HTERT RPE-1 (cell line): ENCODE data around the gene FCGR2B.
"Not testable (repeated sequence)": the region's sequence is repeated elsewhere in the genome, so short reads cannot be mapped to it uniquely, and the experiment has no call there.

Experiments used
- in situ Hi-C: fragments of 300-500 bp; cut with MboI; formaldehyde crosslinking; loops from 4 replicates; pipeline ENCODE4 v1.14.3; 2020; ENCODE audit warnings: low sequenced_read_pairs

The FCGR2B gene

DNA sequence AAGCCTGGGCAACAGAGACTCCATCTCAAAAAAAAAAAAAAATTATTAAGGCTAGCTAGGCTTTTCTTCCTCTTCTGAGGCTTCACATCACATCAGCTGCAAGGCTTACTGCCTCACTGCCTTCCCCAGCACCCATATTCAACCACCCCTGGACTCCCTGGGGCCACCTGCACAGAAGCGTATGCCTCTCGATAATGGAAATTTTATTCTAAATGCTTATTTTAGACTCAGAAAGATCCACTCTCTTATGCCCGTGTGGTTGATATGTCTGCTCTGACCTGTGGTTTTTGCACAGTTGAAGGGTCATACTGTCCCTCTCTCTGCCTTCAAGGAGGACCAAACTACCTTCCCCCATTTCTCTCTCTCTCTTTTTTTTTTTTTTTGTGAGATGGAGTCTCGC lies 42.6 kb downstream of the FCGR2B start:
- in situ Hi-C loops, result no loop called here

DNA sequence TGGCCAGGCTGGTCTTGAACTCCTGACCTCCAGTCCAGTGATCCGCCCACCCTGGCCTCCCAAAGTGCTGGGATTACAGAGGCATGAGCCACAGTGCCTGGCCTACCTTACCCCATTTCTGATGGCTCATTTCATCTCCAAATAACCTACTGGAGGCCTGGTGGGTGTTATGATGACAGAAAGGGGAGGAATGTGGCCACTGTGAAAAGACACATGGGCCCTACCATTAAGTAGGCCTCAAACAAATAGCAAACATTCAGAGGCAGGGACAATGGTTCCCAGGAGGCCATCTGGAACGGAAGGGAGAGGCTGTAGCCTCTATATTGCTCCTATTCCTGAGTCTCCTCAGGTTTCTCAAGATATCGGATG lies 43.2 kb downstream of the FCGR2B start:
- in situ Hi-C loops, result no loop called here

DNA sequence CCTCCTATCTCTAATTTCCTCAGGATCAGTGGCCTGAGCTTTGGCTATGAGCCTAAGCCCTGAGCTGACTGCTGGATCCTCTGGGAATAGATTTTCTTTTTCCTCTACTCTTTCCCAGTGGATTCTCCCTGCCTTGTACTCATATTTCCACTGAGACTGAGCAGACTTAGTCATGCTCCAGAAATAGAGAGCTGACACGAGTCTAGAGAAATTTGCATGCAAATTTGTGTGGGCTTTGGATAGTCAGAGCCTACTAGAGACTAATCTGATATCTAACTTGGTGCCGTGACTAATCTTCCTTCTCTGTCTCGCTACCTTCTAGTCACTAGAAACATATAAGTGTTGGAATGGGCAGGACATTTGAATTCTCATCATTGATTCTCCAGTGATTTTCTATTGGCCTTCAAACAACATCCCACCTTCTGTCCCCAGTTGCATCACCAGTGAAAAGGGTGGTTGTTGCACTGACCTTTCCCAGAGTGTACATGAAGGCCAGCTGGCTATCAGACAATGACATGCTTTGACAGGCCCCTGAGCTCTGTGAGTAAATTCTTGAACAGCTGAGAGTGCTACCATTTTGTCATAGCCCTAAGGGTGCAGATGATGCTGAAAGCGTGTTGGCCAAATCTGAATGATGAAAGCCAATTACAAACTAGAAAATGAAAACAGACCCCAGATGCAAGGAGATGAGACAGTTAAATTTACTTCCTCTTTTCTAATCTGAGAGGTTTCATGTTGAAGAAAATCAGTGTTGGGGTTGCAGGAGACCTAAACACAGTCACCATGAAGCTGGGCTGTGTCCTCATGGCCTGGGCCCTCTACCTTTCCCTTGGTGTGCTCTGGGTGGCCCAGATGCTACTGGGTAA lies 43.8 kb downstream of the FCGR2B start, which contains the start of gene FCRLA:
TSS of gene FCRLA (plus strand) at position 748 of the 866 bp plus-strand sequence. CDS start at position 784, 36 bp downstream.
- in situ Hi-C loops, result no loop called here

DNA sequence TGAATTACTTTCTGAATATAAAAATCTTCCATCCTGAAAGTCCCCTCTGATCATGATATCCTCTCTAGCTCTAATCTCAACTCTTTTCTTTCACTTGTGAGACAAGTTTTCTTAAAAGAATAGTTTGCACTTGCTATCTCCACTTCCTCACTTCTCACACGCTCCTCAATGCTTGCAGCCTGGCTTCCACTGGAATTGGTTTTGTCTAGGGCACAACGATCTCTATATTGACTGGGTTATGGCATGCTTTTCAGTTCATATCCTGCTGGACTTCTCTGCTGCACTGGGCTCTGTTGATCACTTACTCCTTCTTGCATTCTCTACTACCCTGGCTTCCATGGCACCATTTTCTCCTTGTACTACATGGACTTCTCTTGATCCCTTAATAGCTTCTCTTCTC lies 44.6 kb downstream of the FCGR2B start:
- in situ Hi-C loops, result no loop called here

DNA sequence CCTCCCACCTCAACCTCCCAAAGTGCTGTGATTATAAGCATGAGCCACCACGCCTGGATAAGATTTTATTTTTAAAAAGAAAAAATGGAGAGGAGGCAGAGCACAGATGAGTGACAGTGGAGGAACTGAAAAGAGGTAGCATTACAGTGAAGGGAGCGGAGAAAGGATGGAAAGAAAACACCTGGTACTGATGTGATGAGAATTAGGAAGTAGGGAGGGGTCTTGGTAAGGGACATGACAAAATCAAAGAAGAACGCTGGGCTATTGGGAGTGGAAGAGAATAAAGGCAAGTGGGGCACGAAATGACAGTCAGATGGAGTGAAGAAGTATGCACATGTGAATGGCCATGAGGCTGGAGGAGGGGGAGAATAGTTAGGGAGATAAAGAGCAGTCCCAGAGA lies 46.4 kb downstream of the FCGR2B start:
- in situ Hi-C loops, result no loop called here

DNA sequence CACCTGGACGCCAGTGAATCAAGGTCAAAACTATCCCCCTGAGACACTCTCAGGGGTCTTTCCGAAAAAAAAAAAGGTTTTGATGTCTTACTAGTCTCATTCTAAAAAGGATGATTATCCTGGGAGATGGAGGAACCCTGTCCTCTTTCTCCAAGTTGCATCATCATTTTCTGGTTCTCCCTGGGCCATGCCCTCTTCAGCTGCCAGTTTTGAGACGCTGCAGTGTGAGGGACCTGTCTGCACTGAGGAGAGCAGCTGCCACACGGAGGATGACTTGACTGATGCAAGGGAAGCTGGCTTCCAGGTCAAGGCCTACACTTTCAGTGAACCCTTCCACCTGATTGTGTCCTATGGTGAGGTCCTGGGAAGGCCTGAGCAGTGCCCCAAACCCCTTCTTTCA lies 47.6 kb downstream of the FCGR2B start:
- in situ Hi-C loops, result no loop called here

DNA sequence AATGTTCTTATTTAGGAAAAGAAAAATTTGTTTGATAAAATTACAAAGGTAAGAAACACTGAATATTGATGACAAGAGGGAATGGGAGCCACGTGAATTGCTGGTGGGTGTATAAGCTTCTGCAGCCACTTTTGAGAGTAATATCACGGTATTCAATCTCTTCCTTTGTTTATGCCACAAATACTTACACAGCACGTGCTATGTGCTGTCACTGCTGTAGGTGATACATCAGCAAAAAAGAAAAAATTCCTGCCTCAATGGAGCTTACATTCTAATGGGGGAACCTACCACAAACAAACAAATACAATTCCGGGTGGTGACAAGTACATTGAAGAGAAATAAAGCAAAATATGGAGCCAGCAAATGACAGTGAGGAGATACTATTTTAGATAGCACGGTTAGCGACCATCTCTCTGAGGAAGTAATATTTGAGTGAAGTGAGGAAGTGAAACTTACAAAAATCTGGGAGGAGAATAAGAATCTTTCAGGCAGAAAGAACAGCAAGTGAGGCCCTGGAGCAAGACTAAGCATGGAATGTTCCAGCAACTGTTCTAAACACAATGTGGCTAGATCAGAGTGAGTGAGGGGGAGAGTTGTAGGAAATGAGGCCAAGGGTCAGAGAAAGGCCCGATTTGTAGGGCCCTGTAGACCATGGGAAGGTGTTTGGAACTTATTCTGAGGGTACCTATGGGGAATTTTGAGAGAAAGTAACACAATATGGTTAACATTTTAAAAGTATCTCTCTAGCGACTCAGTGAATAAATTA lies 55.8 kb downstream of the FCGR2B start:
- in situ Hi-C loops, result no loop called here

DNA sequence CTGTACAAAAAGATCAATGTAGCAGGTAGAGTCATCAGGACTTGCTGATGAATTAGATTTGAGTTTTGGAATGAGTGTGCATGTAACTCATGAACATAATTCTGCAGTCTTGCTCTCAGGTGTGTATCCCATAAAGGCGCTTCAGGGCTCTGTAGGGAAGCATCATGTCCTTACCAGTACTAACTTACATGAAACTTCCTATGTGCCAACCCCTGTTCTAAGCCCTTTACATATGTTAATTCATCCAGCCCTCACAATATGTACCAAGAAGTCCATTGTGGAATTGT lies 56.3 kb downstream of the FCGR2B start:
- in situ Hi-C loops, result no loop called here

DNA sequence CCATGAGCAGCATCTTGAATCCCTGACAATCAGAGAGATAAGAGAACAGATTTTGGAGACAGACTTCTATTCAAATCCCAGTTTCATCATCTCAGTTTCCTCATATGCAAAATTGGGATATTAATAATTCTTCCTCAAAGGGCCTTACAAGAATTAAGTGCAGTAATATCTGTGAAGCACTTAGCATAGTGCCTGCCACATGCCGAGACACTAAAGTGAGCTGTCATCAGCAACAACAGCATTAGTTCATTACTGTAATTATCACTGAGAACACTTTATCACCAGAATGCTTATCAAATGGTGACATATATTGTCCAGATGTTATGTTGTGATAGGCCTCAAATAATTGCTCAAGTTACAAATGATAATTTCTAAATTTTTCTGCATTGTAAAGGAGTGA lies 57.5 kb downstream of the FCGR2B start:
- in situ Hi-C loops, result no loop called here

DNA sequence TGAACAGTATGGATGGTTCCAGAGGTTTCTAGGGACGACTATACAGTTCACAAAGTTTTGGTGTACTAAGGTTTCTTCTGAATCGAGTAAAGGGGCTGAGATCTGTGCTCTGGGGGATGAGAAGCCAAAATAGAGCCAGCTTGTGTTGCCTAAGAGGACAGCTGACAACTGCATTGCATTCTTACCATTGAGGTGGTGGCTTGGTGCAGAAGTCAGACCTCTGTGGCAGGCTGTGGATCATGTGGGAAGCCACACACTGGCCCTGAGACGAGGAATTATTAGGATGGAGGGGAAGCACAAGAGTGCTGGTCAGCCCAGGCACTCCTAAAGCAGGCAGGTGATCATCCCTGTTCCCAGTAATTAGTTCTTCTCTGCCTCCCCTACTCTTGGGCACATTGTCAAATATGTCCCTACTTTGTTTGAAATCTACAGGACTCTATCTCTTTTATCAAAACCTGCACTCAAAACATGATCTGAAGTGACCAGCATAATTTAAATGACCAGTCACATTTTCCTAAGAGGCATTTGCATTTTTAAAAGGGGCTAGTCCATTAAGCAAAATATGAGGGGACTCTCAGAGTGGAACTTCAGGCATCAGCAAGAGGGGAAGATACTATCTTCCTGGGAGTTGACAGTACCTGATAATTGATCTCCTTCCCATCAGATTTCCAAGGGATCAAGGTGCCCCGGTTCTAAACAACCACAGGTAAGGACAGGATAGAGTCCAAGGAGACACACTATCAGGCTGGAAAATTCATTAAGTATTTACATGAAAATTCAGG lies 58.2 kb downstream of the FCGR2B start, which contains the start of gene FCRLB:
TSS of gene FCRLB (plus strand) at position 589 of the 782 bp plus-strand sequence. CDS start 1,129 bp downstream, outside the sequence.
- in situ Hi-C loops, result no loop called here

DNA sequence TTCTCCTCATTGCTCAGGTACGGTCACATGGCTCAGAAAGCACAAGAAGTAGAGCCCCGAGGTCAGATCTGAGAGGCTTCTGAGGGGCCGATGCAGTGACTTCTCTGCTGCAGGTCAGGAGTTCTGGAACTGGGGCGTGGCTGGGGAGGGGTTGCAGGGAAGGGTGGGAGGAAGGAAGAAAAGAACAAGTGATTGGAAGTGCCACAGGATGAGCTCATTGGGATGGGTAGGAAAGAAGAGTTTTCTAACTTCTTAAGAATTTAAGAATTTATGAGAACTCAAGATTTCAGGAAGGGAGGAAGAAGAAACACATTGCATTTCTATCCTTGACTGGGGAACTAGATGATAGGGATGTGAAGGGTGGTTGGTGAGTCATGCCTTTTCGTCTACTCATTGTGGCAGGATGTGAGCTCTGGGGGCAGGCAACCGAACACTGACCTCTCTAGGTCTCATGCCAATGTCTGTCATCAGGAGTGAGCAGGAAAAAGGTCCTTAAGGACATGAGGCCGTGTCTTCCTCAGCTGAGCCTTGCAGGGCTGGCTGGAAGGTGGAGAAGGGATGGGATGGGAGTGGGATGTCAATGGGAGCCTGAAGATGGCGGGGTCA lies 58.9 kb downstream of the FCGR2B start:
- in situ Hi-C loops, result no loop called here

DNA sequence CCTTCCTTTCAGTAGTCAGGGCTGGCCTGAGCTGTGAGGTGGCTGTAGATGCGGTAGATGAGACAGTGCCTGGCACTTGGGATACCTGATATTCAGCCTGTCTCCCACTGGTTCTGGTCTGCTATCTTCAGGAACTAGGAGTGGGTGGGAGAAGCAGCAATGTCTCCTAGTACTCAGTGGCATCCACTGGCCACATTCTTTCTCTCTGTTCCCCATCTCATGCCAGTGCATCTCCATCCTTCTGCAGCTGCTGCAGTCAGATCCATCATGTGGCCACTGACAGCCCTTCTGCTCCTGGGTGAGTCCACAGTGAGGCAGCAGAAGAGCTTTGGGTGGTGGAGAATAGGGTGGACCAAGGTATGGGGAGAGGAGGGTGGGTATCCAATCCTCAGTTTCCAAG lies 59.5 kb downstream of the FCGR2B start:
- in situ Hi-C loops, result no loop called here

DNA sequence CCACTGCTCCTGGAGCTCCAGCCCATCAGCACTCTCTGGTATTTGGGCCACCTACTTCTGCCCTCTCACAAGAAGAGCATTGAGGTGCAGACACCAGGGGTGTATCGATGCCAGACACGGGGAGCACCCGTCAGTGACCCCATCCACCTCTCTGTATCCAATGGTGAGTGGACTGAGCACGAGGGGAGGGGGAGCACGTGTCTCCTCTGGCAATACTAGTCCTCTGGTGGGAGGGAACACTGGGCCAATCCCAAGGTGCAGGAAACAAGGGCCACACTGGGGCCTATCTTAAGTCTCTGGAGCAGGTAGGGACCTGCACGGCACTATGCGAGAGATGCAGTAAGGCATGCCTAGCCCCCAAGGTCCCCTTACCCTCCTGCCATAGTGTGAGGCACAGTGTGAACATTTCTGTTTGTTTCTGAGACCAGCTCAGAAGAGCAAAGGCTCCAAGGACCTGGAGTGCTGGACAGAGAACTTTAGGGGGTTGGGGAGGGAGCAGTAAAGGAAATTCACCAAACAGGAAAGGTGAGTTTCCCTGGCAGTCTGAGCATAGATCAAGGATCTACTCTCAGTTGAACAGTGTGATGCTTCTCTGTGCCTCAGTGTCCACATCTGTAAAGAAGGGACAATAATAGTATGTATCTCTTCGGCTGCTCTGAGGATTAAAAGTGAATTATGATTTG lies 60.7 kb downstream of the FCGR2B start:
- in situ Hi-C loops, result no loop called here

DNA sequence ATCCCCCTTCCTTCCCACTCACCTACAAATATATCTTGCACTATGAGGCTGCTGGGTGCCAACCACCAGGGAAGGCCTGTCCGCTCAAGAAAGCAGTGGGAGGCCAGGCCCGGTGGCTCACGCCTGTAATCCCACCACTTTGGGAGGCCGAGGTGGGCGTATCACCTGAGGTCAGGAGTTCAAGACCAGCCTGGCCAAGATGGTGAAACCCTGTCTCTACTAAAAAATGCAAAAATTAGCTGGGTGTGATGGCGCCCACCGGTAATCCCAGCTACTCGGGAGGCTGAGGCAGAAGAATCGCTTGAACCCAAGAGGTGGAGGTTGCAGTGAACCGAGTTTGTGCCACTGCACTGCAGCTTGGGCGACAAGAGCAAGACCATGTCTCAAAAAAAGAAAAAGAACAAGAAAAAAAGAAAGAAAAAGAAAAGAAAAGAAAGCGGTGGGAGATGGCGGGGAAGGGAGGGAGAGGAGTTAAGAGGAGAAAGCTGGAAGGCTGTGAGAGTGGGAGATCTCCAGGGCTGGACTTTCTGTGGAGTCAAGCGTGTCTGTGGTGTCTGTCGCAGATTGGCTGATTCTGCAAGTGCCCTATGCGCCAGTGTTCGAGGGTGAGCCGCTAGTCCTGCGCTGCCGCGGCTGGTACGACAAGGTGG lies 62.4 kb downstream of the FCGR2B start:
- in situ Hi-C loops, result not testable (repeated sequence)

DNA sequence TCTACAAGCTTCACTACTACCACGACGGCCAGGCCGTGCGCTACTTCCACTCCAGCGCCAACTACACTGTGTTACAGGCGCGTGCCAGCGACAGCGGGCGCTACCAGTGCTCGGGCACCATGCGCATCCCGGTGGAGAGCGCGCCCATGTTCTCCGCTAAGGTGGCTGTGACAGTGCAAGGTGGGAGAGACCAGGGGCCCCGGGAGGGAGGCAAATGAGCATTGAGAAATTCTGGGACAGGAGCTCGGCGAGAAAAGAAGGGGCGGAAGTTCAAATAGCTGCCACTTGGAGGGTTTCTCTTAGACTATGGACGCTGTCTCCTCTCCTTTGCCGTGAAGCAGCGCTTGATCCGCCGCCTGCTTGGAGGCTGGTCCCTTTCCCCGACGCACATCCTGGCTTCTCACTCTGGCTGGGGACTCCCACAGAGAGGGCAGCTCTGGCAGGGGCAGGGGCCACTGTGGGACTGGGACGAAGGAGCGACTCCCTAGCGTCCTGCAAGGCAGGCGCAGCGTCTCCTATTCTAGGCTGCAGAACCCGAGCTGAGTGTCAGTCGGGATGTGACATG lies 63.0 kb downstream of the FCGR2B start:
- in situ Hi-C loops, result no loop called here

DNA sequence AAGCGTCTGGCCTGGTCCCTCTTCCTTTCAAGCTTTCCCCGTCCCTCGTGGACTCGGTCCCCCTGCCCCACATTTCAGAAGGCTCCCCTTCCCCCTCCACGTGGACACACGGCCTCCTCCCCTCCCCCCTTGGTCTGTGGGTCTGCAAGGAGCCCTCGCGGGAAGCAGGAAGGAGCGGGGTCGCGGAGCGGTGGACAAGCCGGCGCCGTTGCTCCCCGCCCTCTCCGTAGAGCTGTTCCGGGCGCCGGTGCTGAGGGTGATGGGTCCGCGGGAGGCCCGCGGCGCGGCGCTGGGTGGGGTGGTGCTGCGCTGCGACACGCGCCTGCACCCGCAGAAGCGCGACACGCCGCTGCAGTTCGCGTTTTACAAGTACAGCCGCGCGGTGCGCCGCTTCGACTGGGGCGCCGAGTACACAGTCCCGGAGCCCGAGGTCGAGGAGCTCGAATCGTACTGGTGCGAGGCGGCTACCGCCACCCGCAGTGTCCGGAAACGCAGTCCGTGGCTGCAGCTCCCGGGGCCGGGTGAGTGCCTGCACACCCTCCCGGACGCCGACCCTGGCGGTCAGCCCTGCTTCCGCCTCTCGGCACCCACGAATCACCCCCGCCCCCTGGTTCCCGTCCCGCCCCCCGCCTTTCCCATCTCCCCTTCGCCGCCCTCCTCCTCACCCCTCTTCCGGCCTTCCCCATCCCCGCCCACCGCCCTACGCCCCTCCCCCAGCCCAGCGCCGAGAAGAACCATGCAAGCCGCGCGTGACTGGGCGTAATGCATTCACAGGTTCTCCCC lies 63.7 kb downstream of the FCGR2B start:
- in situ Hi-C loops, result no loop called here

DNA sequence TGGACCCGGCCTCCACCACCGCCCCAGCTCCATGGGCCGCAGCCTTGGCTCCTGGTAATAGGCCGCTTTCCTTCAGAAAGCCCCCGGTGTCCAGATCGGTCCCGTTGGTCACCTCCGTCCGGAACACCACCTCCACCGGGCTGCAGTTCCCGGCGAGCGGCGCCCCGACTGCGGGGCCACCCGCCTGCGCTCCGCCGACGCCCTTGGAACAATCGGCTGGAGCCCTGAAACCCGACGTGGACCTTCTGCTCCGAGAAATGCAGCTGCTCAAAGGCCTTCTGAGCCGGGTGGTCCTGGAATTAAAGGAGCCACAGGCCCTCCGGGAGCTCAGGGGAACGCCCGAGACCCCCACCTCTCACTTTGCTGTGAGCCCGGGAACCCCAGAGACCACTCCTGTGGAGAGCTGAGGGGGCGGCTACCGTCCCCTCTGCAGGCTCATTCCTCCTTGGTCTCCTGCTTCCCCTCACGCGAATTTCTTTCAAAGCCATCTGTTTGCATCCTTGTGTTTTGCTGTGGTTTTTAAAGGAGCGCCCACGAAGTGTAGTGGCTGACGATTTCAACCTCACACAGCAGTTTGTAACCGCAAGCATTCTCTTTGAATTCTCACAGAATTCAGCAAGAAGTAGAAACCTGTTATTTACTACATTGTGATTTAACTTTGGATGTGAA lies 64.4 kb downstream of the FCGR2B start:
- in situ Hi-C loops, result no loop called here
